SK-N-SH treated with all-trans-retinoic acid at 6 μM for 48 hours (cell line): ENCODE measurements around the gene KLC1.

Experiments
- ATAC-seq: fragments of 200-7000 bp; cut with Tn5 transposase; 3 replicates; pipeline ENCODE4 v1.9.1; 2020; ENCODE audit warnings: mild to moderate bottlenecking, moderate library complexity
- ARNTL ChIP-seq: fragments of 450-650 bp; formaldehyde crosslinking; IDR thresholded peaks from 2 replicates; pipeline ENCODE4 v1.5.0; 2020; ENCODE audit warnings: low read depth, mild to moderate bottlenecking, moderate library complexity, borderline replicate concordance
- BACH2 ChIP-seq: fragments of 250-450 bp; sonication (Bioruptor Pico); IDR thresholded peaks from 2 replicates; pipeline ENCODE4 v1.9.0; 2021; ENCODE audit warnings: mild to moderate bottlenecking, borderline replicate concordance
- CREB5 ChIP-seq: fragments of 250-450 bp; sonication (Bioruptor Pico); IDR thresholded peaks from 2 replicates; pipeline ENCODE4 v1.5.1; 2020; ENCODE audit warnings: low read depth, mild to moderate bottlenecking, moderate library complexity
- CSDC2 ChIP-seq: fragments of 250-450 bp; sonication (Bioruptor Pico); IDR thresholded peaks from 2 replicates; pipeline ENCODE4 v1.5.0; 2020; ENCODE audit warnings: mild to moderate bottlenecking, moderate library complexity
- CSRNP3 ChIP-seq: fragments of 250-450 bp; sonication (Bioruptor Pico); IDR thresholded peaks from 2 replicates; pipeline ENCODE4 v1.5.1; 2021; ENCODE audit warnings: mild to moderate bottlenecking, moderate library complexity
- ESRRG ChIP-seq: fragments of 250-450 bp; sonication (Bioruptor Pico); IDR thresholded peaks from 2 replicates; pipeline ENCODE4 v1.6.1; 2021; ENCODE audit warnings: mild to moderate bottlenecking
- GLIS3 ChIP-seq: fragments of 250-450 bp; sonication (Bioruptor Pico); IDR thresholded peaks from 2 replicates; pipeline ENCODE4 v1.5.0; 2020; ENCODE audit warnings: mild to moderate bottlenecking, moderate library complexity
- ISL1 ChIP-seq: fragments of 250-450 bp; sonication (Bioruptor Pico); IDR thresholded peaks from 2 replicates; pipeline ENCODE4 v2.1.2; 2022; ENCODE audit warnings: mild to moderate bottlenecking, moderate library complexity
- OSR1 ChIP-seq: fragments of 250-450 bp; sonication (Bioruptor Pico); IDR thresholded peaks from 2 replicates; pipeline ENCODE4 v1.8.0; 2022; ENCODE audit warnings: moderate library complexity, mild to moderate bottlenecking, inconsistent platforms
- PATZ1 ChIP-seq: fragments of 250-450 bp; sonication (Bioruptor Pico); IDR thresholded peaks from 2 replicates; pipeline ENCODE4 v1.8.0; 2020; ENCODE audit warnings: mild to moderate bottlenecking, moderate library complexity, borderline replicate concordance
- POU6F1 ChIP-seq: fragments of 250-450 bp; sonication (Bioruptor Pico); IDR thresholded peaks from 2 replicates; pipeline ENCODE4 v1.8.0; 2021; ENCODE audit warnings: low read depth, mild to moderate bottlenecking, moderate library complexity, borderline replicate concordance
- PPARA ChIP-seq: fragments of 250-450 bp; sonication (Bioruptor Pico); IDR thresholded peaks from 2 replicates; pipeline ENCODE4 v1.5.0; 2020; ENCODE audit warnings: mild to moderate bottlenecking, borderline replicate concordance
- SNAI2 ChIP-seq: fragments of 250-450 bp; sonication (Bioruptor Pico); IDR thresholded peaks from 2 replicates; pipeline ENCODE4 v1.5.0; 2020; ENCODE audit warnings: mild to moderate bottlenecking, moderate library complexity
- TCF4 ChIP-seq: fragments of 250-450 bp; sonication (Bioruptor Pico); IDR thresholded peaks from 2 replicates; pipeline ENCODE4 v1.8.0; 2021; ENCODE audit warnings: mild to moderate bottlenecking, moderate library complexity, borderline replicate concordance
- TOX ChIP-seq: fragments of 250-450 bp; sonication (Bioruptor Pico); IDR thresholded peaks from 2 replicates; pipeline ENCODE4 v1.8.0; 2021; ENCODE audit warnings: mild to moderate bottlenecking, moderate library complexity, borderline replicate concordance
- TSHZ2 ChIP-seq: fragments of 250-450 bp; sonication (Bioruptor Pico); IDR thresholded peaks from 2 replicates; pipeline ENCODE4 v1.5.0; 2020; ENCODE audit warnings: mild to moderate bottlenecking, moderate library complexity
- ZC3H10 ChIP-seq: fragments of 250-450 bp; sonication (Bioruptor Pico); IDR thresholded peaks from 2 replicates; pipeline ENCODE4 v1.5.1; 2021; ENCODE audit warnings: mild to moderate bottlenecking, moderate library complexity
- ZFP3 ChIP-seq: fragments of 250-450 bp; sonication (Bioruptor Pico); IDR thresholded peaks from 2 replicates; pipeline ENCODE4 v1.5.0; 2020; ENCODE audit warnings: mild to moderate bottlenecking, moderate library complexity
- ZFP30 ChIP-seq: fragments of 450-650 bp; formaldehyde crosslinking; IDR thresholded peaks from 2 replicates; pipeline ENCODE4 v1.5.0; 2022; ENCODE audit warnings: mild to moderate bottlenecking, moderate library complexity
- ZNF70 ChIP-seq: fragments of 450-650 bp; formaldehyde crosslinking; IDR thresholded peaks from 2 replicates; pipeline ENCODE4 v1.5.0; 2020; ENCODE audit warnings: mild to moderate bottlenecking, moderate library complexity
- ZNF8 ChIP-seq: fragments of 450-650 bp; formaldehyde crosslinking; IDR thresholded peaks from 2 replicates; pipeline ENCODE4 v1.5.0; 2020; ENCODE audit warnings: mild to moderate bottlenecking, moderate library complexity

The KLC1 gene

GRCh38 chr14:103736546-103737431, 107.8 kb downstream of the KLC1 start:
- TF ChIP-seq PPARA (CRISPR knock-in tag) (no peak), TCF4 (no peak), ARNTL (CRISPR knock-in tag) (no peak), ZNF70 (CRISPR knock-in tag) (no peak)
- no peak for ATAC-seq

GRCh38 chr14:103737432-103738045, 108.5 kb downstream of the KLC1 start:
- ATAC-seq = no peak
- no peak for TF ChIP-seq TOX (CRISPR knock-in tag)
- TF ChIP-seq ZFP3 = no peak
- TF ChIP-seq CSDC2 (CRISPR knock-in tag) = no peak
- no peak for TF ChIP-seq ESRRG (CRISPR knock-in tag)
- TF ChIP-seq SNAI2 (CRISPR knock-in tag) = no peak
- TF ChIP-seq PPARA (CRISPR knock-in tag) = no peak
- TF ChIP-seq POU6F1 = no peak
- no peak for TF ChIP-seq ISL1
- TF ChIP-seq PATZ1 (CRISPR knock-in tag) = no peak
- TF ChIP-seq ZFP30 (CRISPR knock-in tag) = no peak
- no peak for TF ChIP-seq ZNF8 (CRISPR knock-in tag)
- no peak for TF ChIP-seq OSR1 (CRISPR knock-in tag)
- TF ChIP-seq ZC3H10 = no peak
- TF ChIP-seq TSHZ2 (CRISPR knock-in tag) = no peak
- TF ChIP-seq CREB5 = no peak
- no peak for TF ChIP-seq TCF4
- no peak for TF ChIP-seq ARNTL (CRISPR knock-in tag)
- TF ChIP-seq GLIS3 = no peak
- TF ChIP-seq BACH2 (CRISPR knock-in tag) = no peak
- TF ChIP-seq ZNF70 (CRISPR knock-in tag) = no peak

GRCh38 chr14:103738166-103738565, 109.2 kb downstream of the KLC1 start:
- ATAC-seq = no peak
- TF ChIP-seq SNAI2 (CRISPR knock-in tag) (no peak), ISL1 (no peak), TCF4 (no peak), GLIS3 (no peak), CSRNP3 (CRISPR knock-in tag) (no peak), ZFP30 (CRISPR knock-in tag) (no peak), TOX (CRISPR knock-in tag) (no peak), ZNF70 (CRISPR knock-in tag) (no peak), PATZ1 (CRISPR knock-in tag) (no peak), PPARA (CRISPR knock-in tag) (no peak), ZC3H10 (no peak), CREB5 (no peak), POU6F1 (no peak), ARNTL (CRISPR knock-in tag) (no peak)
